GM21528 (cell line): ENCODE data around the gene DPP8.
A peak's percentile ranks its signal among the peaks of the same experiment; 100 is the strongest.
"Not testable (repeated sequence)": the region's sequence is repeated elsewhere in the genome, so short reads cannot be mapped to it uniquely, and the experiment has no call there.

Source experiments
- ATAC-seq: cut with Tn5 transposase; IDR thresholded peaks from one replicate; pipeline ENCODE4 v1.9.1; 2021; ENCODE audit warnings: mild to moderate bottlenecking, moderate library complexity; ENCODE audit not compliant: unreplicated experiment, low FRiP score

DPP8 gene

GRCh38 chr15:65516997-65517865, at the start of gene DPP8:
TSS of gene DPP8 (minus strand) at chr15:65517689. CDS start at chr15:65512553, 5,136 bp downstream.
- peak; percentile 89 for ATAC-seq

GRCh38 chr15:65561934-65562333, 44.4 kb upstream of the DPP8 start:
- no peak for ATAC-seq

- ATAC-seq, result no peak
Observed at GRCh38 chr15:65559941-65560340, 42.5 kb upstream of the DPP8 start.

- ATAC-seq, result no peak
Observed at GRCh38 chr15:65558997-65559760, 41.7 kb upstream of the DPP8 start.

- no peak for ATAC-seq
Observed at GRCh38 chr15:65558336-65558735, 40.8 kb upstream of the DPP8 start.

- ATAC-seq, result no peak
Observed at GRCh38 chr15:65556622-65557021, 39.1 kb upstream of the DPP8 start.

- ATAC-seq, result no peak
Observed at GRCh38 chr15:65553691-65554090, 36.2 kb upstream of the DPP8 start.

GRCh38 chr15:65552851-65553250, 35.4 kb upstream of the DPP8 start:
- ATAC-seq, result not testable (repeated sequence)

GRCh38 chr15:65551183-65551582, 33.7 kb upstream of the DPP8 start:
- no peak for ATAC-seq

GRCh38 chr15:65550681-65551098, 33.2 kb upstream of the DPP8 start:
- no peak for ATAC-seq

GRCh38 chr15:65549288-65549687, 31.8 kb upstream of the DPP8 start:
- not testable (repeated sequence) for ATAC-seq

GRCh38 chr15:65547841-65548240, 30.4 kb upstream of the DPP8 start:
- no peak for ATAC-seq

- no peak for ATAC-seq
Observed at GRCh38 chr15:65541231-65541820, 23.8 kb upstream of the DPP8 start.

- no peak for ATAC-seq
Observed at GRCh38 chr15:65540314-65540713, 22.8 kb upstream of the DPP8 start.

GRCh38 chr15:65535192-65535591, 17.7 kb upstream of the DPP8 start:
- ATAC-seq, result no peak

- no peak for ATAC-seq
Observed at GRCh38 chr15:65533057-65533756, 15.7 kb upstream of the DPP8 start.

- no peak for ATAC-seq
Observed at GRCh38 chr15:65532738-65533051, 15.2 kb upstream of the DPP8 start.

GRCh38 chr15:65530318-65531111, 13.0 kb upstream of the DPP8 start, which contains the start of gene HACD3:
TSS of gene HACD3 (plus strand) at chr15:65530463. CDS start at chr15:65530632, 169 bp downstream.
- ATAC-seq, result peak; percentile 82

- no peak for ATAC-seq
Observed at GRCh38 chr15:65529762-65530317, 12.4 kb upstream of the DPP8 start.
